Measurements from ENCODE around the gene CORO2A. TPM values are rescaled to one million over a fixed set of nuclear protein-coding genes. Genes with fewer than 3 reads are reported as not detected.

CORO2A gene
- total RNA-seq, 1 experiment from 2014 or later: 15.8 TPM

GRCh38 chr9:98091735-98092612 lies 100.5 kb downstream of the CORO2A start:
- H3K27ac ChIP-seq (ENCODE audit: insufficient read length, low read depth, low read length): peak overlapping the region; percentile 18
- peaks cover 4 to 15% (median 8%) of the 10 kb centered on the region in 3 experiments; a peak in 5 of 7 replicates for H3K36me3 Mint-ChIP-seq (ENCODE audit: insufficient read depth in 1 of 3, low read depth in 3 of 3)
- no peaks in the 10 kb centered on the region for H3K9me3 ChIP-seq (ENCODE audit: control insufficient read depth, low read depth, low read length)
- peak overlapping the region; percentile 54 for H3K4me2 ChIP-seq (ENCODE audit: insufficient read depth, insufficient read length, low read length)
- peak overlapping the region; percentile 38 to 57; a peak in 3 of 5 replicates for H3K4me3 Mint-ChIP-seq
- H3K9me3 Mint-ChIP-seq: peaks cover 0 to 4% of the 10 kb centered on the region in 2 experiments; a peak in 2 of 5 replicates
- H3K27ac Mint-ChIP-seq: peak overlapping the region; percentile 71 to 93 (median 83); a peak in 6 of 7 replicates
- H3K23me2 ChIP-seq (ENCODE audit: insufficient read length, low read depth, low read length, poor library complexity, severe bottlenecking): peaks cover 4% of the 10 kb centered on the region
- H3K79me2 ChIP-seq (ENCODE audit: insufficient read depth, low read length): no peaks in the 10 kb centered on the region
- no peak overlapping the region for H2BK15ac ChIP-seq (ENCODE audit: low read depth, low read length)
- no CpG with 5 or more reads among the region's 17 CpGs for WGBS (ENCODE audit: extremely low coverage, insufficient read length, low lambda C conversion rate)
- no peak overlapping the region for H2BK5ac ChIP-seq (ENCODE audit: insufficient read length, low read length)
- H4K91ac ChIP-seq (ENCODE audit: insufficient read length, low read depth, low read length): no peak overlapping the region
- H3K4ac ChIP-seq (ENCODE audit: low read depth, low read length): no peak overlapping the region
- no peak overlapping the region for H3T11ph ChIP-seq (ENCODE audit: low read length)
- no peak overlapping the region for H3K23ac ChIP-seq (ENCODE audit: insufficient read length, low read depth, low read length)
- no peak overlapping the region for H2BK20ac ChIP-seq (ENCODE audit: low read depth, low read length, poor library complexity, severe bottlenecking)
- H4K5ac ChIP-seq (ENCODE audit: insufficient read length, low read depth, low read length): no peak overlapping the region
- H3K18ac ChIP-seq (ENCODE audit: insufficient read length, low read depth, low read length): no peak overlapping the region
- H2BK12ac ChIP-seq (ENCODE audit: insufficient read length, low read depth, low read length): no peak overlapping the region
- H4K8ac ChIP-seq (replicated peaks; ENCODE audit: insufficient read length, low read depth, low read length): no peak overlapping the region
- no peaks in the 10 kb centered on the region for H3K27me3 ChIP-seq (ENCODE audit: insufficient read depth, low read length)
- no peak overlapping the region for H2BK120ac ChIP-seq (ENCODE audit: low read depth, low read length, poor library complexity, severe bottlenecking)
- no peak overlapping the region for H3K14ac ChIP-seq (ENCODE audit: insufficient read depth, low read length)
- no peak overlapping the region for H2AK5ac ChIP-seq (ENCODE audit: insufficient read length, low read length)
- H3K56ac ChIP-seq (ENCODE audit: insufficient read length, low read depth, low read length): no peak overlapping the region
- TF ChIP-seq CTCF (conservative IDR thresholded peaks at IDR 0.05): no peak
- H3K27me3 Mint-ChIP-seq (ENCODE audit: low read depth): peaks cover 10% of the 10 kb centered on the region
- no peaks in the 10 kb centered on the region for H4K20me1 ChIP-seq (ENCODE audit: control insufficient read depth, insufficient read depth, insufficient read length)
- H2AFZ ChIP-seq (ENCODE audit: low read length): no peak overlapping the region
- peak; percentile 70 for DNase-seq
- peak overlapping the region; percentile 1 for H3K9ac ChIP-seq (ENCODE audit: extremely low read depth, insufficient read length, low read length)
- H3K4me1 ChIP-seq (ENCODE audit: insufficient read depth, low read length): peaks cover 2% of the 10 kb centered on the region; the same call in 1 of the 2 replicates
- H3K79me1 ChIP-seq (ENCODE audit: insufficient read depth, low read depth, low read length, poor library complexity, severe bottlenecking): no peaks in the 10 kb centered on the region
- H3K4me1 Mint-ChIP-seq: peaks cover 39 to 41% of the 10 kb centered on the region in 2 experiments
